Mesothelial cell of epicardium (in vitro differentiated cells): ENCODE data around the gene HSD11B1L. TPM values are rescaled to one million over a fixed set of nuclear protein-coding genes. Genes with fewer than 3 reads are reported as not detected.

Experiments used
- DNase-seq, 2 experiments: peaks; one replicate each; pipeline ENCODE4 v3.0.0; 2021; ENCODE audit warnings: low spot score in 2 of 2; ENCODE audit not compliant: unreplicated experiment in 2 of 2
- H3K27ac Mint-ChIP-seq: 2 replicates; pipeline ENCODE4 v1.8.0; 2021; ENCODE audit warnings: mixed read lengths
- H3K27me3 Mint-ChIP-seq: 2 replicates; pipeline ENCODE4 v1.8.0; 2021; ENCODE audit warnings: low read depth, mixed read lengths
- H3K36me3 Mint-ChIP-seq: 2 replicates; pipeline ENCODE4 v1.8.0; 2021; ENCODE audit warnings: mixed read lengths
- H3K4me1 Mint-ChIP-seq: 2 replicates; pipeline ENCODE4 v1.8.0; 2021; ENCODE audit warnings: mixed read lengths
- H3K4me3 Mint-ChIP-seq: 2 replicates; pipeline ENCODE4 v1.8.0; 2021; ENCODE audit warnings: mild to moderate bottlenecking, moderate library complexity, mixed read lengths
- H3K9me3 Mint-ChIP-seq: 2 replicates; pipeline ENCODE4 v1.8.0; 2021; ENCODE audit warnings: mixed read lengths
- total RNA-seq: library from RNA; stranded (reverse); gene quantifications from 3 replicates; pipeline ENCODE4 v1.2.1, GENCODE V29; 2021
- TF ChIP-seq, protein P1 (sequence below): fragments of 200-600 bp; sonication (generic); IDR thresholded peaks from one replicate; pipeline ENCODE4 v1.5.0; 2021; ENCODE audit warnings: antibody characterized with exemption; ENCODE audit not compliant: unreplicated experiment

Gene HSD11B1L
- total RNA-seq, 1 donor from 2014 or later, result 16.0 TPM

DNA sequence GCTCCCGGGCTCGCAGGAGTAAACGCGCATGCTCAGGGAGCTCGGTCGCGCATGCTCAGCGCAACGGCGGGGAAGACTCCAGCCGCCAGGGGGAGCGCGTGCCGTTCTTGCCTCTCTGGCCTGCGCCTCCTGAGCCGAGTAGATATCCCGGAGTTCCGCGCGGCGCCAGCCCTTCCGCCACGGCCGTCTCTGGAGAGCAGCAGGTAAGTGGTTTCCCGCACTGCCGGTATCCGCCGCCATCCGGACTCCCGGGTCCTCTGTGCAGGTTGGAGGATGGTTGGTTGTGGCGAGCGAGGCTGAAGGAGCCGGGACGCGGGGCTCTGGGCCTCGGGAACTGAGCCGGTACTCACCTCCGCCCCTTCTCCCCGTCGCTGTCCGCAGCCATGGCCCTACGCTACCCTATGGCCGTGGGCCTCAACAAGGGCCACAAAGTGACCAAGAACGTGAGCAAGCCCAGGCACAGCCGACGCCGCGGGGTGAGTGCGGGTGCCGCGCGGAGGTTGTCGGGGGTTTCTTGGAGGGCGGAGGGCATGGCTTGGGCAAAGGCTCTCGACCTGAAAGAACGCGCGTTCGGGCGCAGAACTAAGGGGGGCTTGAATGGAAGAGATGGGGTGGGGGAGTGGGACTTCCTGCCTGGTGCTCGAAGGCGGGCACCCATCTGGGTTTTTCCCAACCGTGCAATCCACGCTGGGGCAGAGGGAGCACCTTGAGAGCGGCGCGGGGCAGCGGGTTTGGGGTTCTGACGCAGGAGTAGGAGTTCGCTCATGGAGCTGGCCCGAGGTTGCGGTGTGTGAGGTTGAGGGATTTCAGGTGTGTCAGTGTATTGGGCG is 9.5 kb downstream of the HSD11B1L start, which contains the start of gene RPL36:
TSS of gene RPL36 (plus strand) at position 171 of the 830 bp plus-strand sequence. CDS start at position 384, 213 bp downstream.
- peak within 1 kb of the TSS; percentile 97 for H3K27ac Mint-ChIP-seq
- H3K9me3 Mint-ChIP-seq, result no peaks in the 10 kb centered on the region
- TF ChIP-seq, protein P1, sequence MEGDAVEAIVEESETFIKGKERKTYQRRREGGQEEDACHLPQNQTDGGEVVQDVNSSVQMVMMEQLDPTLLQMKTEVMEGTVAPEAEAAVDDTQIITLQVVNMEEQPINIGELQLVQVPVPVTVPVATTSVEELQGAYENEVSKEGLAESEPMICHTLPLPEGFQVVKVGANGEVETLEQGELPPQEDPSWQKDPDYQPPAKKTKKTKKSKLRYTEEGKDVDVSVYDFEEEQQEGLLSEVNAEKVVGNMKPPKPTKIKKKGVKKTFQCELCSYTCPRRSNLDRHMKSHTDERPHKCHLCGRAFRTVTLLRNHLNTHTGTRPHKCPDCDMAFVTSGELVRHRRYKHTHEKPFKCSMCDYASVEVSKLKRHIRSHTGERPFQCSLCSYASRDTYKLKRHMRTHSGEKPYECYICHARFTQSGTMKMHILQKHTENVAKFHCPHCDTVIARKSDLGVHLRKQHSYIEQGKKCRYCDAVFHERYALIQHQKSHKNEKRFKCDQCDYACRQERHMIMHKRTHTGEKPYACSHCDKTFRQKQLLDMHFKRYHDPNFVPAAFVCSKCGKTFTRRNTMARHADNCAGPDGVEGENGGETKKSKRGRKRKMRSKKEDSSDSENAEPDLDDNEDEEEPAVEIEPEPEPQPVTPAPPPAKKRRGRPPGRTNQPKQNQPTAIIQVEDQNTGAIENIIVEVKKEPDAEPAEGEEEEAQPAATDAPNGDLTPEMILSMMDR, result peak; percentile 90
- H3K27me3 Mint-ChIP-seq, result no peaks in the 10 kb centered on the region
- H3K36me3 Mint-ChIP-seq, result no peaks in the 10 kb centered on the region
- H3K4me1 Mint-ChIP-seq, result peaks cover 16% of the 10 kb centered on the region
- peak; percentile 96 to 100 for DNase-seq
- peak within 1 kb of the TSS; percentile 98 for H3K4me3 Mint-ChIP-seq

DNA sequence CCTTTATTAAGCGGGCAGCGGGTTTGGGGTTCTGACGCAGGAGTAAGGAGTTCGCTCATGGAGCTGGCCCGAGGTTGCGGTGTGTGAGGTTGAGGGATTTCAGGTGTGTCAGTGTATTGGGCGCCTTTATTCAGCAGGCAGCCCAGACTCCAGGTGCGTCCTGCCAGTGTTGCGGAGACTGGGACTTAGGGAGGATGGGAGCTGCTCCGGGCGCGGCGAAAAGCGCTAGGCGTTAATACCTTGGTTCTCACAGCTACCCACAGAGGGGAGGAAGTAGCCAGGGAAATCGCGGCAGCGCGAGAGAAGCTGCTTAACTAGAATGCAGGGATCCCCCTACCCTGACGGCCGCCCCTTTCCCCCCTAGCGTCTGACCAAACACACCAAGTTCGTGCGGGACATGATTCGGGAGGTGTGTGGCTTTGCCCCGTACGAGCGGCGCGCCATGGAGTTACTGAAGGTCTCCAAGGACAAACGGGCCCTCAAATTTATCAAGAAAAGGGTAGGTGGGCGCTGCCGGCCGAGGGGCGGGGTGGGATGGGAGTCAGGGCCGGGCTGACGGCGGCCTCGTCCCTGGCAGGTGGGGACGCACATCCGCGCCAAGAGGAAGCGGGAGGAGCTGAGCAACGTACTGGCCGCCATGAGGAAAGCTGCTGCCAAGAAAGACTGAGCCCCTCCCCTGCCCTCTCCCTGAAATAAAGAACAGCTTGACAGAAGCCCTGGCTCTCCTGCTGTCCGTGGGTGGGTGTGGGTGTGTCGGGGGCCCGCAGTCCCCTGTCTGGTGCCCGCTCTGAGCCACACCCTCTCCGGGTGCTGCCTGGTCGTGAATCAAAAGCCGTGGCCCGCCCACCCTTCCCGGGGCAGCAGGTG is 10.4 kb downstream of the HSD11B1L start:
- H3K27me3 Mint-ChIP-seq, result no peaks in the 10 kb centered on the region
- peak overlapping the region; percentile 97 for H3K27ac Mint-ChIP-seq
- H3K9me3 Mint-ChIP-seq, result no peaks in the 10 kb centered on the region
- peak overlapping the region; percentile 98 for H3K4me3 Mint-ChIP-seq
- H3K4me1 Mint-ChIP-seq, result peaks cover 16% of the 10 kb centered on the region
- DNase-seq, result no peak
- TF ChIP-seq, protein P1, result no peak
- H3K36me3 Mint-ChIP-seq, result no peaks in the 10 kb centered on the region

DNA sequence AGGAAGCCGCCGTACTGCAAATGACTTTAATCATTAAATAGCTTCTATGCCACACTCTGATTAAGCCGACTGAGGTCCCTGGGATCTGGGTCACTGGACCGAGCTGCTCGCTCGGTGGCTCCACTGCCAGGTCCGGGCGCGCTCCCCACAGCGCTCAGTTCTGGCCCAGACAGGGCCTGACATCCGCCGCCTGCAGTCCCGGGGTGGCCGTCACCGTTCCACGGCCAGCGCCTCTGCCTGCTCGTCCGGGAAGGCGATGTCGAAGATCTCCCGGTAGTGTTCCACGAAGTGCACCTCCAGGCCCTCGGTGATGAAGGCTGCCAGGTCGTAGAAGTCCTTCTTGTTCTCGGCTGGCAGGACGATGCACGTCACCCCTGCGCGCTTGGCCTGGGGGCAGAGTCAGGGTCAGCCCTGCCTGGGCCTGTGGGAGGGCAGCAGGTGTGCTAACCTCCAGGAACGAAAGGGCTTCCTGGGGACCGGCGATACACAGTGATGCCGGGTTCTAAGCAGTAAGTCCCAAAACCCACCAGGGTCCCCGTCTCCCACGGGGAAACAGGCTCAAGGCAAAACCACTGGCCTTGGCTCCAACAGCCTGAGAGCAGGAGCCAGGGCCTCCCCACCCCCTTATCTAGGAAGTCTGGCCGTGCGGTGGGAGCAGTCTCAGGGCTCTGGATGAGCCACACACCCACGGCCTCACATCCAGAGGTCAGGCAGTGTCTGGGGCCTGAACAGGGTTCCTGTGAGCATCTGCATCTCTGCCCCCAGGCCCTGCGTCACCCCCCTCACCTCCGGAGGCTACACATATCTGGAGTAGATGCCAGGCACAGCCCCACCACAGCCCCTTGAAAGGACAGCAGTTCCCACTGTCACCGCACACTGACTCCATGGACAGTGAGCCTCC is 11.2 kb downstream of the HSD11B1L start:
- TF ChIP-seq, protein P1, result no peak
- Mint-ChIP-seq H3K27me3 (no peaks in the 10 kb centered on the region), H3K27ac (peak overlapping the region; percentile 80), H3K4me3 (peak overlapping the region; percentile 98), H3K36me3 (no peaks in the 10 kb centered on the region), H3K4me1 (peaks cover 16% of the 10 kb centered on the region), H3K9me3 (no peaks in the 10 kb centered on the region)
- no peak for DNase-seq

DNA sequence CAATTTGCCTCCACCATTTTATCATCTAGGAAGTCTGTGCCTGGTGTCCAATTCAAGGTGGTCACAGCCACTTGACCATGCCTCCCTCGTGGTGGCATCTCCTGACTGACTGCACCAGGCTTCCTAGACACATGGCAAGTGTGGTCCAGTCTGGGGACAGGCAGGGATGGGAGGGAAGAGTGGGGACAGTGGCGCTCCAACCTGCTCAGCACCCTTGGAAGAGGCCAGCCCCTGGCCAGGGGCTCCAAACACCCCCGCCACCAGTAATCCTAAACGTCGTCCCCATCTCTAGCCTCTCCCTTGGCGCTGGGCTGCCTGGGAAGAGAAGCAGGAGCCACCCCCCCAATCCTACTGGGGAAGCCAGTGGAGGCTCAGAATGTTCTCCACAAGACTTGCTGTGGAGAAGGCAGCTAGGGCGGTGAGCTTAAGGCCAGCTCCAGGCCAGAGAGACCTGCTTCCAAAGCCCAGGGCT is 11.9 kb downstream of the HSD11B1L start:
- Mint-ChIP-seq H3K27ac (peak overlapping the region; percentile 80), H3K36me3 (no peaks in the 10 kb centered on the region), H3K9me3 (no peaks in the 10 kb centered on the region), H3K4me1 (peaks cover 16% of the 10 kb centered on the region), H3K4me3 (peak overlapping the region; percentile 98), H3K27me3 (no peaks in the 10 kb centered on the region)
- TF ChIP-seq, protein P1, result no peak
- no peak for DNase-seq
